Activated naive CD4-positive, alpha-beta T cell treated with anti-CD3 and anti-CD28 coated beads, Interleukin-2, amount 50 U/mL, for 24 hours (primary cell): ENCODE measurements around the gene ALDH3B1.

Experiments used
- H3K27ac Mint-ChIP-seq: one replicate; pipeline ENCODE4 v1.8.0; 2021; ENCODE audit warnings: mild to moderate bottlenecking, mixed read lengths
- H3K27me3 Mint-ChIP-seq: one replicate; pipeline ENCODE4 v1.8.0; 2021; ENCODE audit warnings: mixed read lengths
- H3K36me3 Mint-ChIP-seq: one replicate; pipeline ENCODE4 v1.8.0; 2021; ENCODE audit warnings: mixed read lengths
- H3K4me1 Mint-ChIP-seq: one replicate; pipeline ENCODE4 v1.8.0; 2021; ENCODE audit warnings: mixed read lengths
- H3K4me3 Mint-ChIP-seq: one replicate; pipeline ENCODE4 v1.8.0; 2021; ENCODE audit warnings: mild to moderate bottlenecking, mixed read lengths
- H3K9me3 Mint-ChIP-seq: one replicate; pipeline ENCODE4 v1.8.0; 2021; ENCODE audit warnings: mixed read lengths

The ALDH3B1 gene

DNA sequence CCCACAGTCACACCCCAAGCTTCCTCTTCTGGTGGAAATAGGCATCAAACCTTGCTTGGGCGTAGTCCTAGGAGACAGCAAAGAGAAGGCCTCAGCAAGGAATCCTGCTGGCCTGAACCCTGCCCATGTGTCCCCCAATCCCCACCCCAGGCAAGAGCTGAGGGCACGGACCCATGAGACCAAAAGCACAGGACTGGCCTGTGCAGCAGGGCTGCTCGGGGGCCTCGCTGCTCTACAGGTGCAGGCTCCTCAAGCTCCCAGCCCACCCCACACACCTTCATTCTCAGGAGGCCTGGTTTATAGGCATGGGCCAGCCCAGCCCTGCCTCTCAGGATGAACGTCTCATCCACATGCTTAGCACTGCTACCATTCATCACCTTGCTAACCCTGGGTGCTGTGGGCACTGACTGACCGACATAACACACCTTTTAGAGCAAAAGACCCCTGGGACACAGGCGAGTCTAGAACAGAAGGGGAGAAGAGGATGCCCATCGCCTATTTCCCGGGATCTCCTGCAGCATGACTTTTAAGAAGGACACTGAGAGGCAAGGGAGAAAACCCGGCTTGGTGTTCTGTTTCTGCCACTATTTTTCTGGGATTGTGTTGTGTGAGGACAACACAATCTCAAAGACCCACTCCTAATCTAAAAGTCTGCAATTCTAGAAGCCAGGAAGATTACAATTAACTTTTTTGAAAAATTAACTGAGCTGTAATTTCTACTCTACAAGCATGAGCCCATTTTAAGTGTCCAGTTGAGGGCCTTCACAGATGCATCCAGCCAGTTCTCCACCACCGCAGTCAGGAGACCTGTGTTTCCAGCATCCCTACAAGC is 44.1 kb downstream of the ALDH3B1 start:
- no peaks in the 10 kb centered on the region for H3K36me3 Mint-ChIP-seq
- H3K27me3 Mint-ChIP-seq = no peaks in the 10 kb centered on the region
- H3K27ac Mint-ChIP-seq = no peak overlapping the region
- H3K4me1 Mint-ChIP-seq = no peaks in the 10 kb centered on the region
- H3K4me3 Mint-ChIP-seq = peak overlapping the region; percentile 33
- H3K9me3 Mint-ChIP-seq = no peaks in the 10 kb centered on the region

DNA sequence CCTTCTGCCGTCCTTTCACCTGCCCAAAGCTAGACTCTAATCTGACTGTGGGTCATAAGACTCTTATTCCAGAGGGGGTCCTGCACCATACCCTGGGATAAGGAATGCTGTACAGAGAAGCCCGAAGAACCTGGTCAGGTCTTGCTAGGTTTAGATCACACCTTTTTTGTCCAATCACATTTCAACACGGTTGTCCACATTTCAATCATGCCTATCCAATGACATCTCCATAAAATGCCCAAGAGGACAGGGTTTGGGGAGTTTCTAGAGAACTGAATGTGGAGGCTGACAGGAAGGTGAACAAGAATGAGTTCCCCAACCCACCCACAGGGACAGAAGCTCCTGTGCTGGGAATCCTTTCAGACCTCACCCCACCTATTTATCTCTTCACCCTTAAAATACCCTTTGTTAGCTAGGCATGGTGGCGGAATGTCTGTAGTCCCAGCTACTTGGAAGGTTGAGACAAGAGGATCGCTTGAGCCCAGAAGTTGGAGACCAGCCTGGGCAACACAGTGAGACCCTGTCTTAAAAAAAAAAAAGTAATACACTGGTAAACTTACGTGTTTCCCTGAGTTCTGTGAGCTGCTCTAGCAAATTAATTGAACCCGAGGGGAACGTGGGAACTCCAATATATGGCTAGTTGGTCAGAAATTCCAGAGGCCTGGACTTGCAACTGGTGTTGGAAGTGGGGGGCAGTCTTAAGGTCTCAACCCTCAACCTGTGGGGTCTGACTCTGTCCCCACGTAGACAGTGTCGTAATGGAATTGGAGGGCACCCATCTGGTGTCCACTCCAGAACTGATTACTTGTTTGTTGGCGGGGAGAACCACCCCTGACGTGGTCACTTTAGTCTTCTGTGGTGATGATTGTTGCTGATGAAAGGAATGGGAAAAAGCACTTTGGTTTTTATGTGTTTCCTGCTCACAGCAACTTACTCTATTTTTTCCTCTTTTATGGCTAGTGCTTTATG is 46.5 kb downstream of the ALDH3B1 start:
- H3K9me3 Mint-ChIP-seq = no peaks in the 10 kb centered on the region
- H3K27ac Mint-ChIP-seq = no peak overlapping the region
- peaks cover 3% of the 10 kb centered on the region for H3K36me3 Mint-ChIP-seq
- H3K27me3 Mint-ChIP-seq = no peaks in the 10 kb centered on the region
- no peak overlapping the region for H3K4me3 Mint-ChIP-seq
- H3K4me1 Mint-ChIP-seq = no peaks in the 10 kb centered on the region

DNA sequence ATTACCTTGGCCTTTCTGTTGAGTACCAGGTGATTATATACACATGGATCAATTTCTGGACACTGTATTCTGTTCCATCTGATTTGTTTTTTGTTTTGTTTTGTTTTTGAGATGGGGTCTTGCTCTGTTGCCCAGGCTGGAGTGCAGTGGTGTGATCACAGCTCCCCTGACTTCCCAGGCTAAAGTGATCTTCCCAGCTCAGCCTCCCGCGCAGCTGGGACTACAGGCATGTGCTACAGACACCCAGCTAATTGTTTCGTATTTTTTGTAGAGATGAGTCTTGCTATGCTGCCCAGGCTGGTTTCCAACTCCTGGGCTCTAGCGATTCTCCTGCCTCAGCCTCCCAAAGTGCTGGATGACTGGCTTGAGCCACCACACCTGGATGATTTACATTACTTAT is 47.7 kb downstream of the ALDH3B1 start:
- Mint-ChIP-seq H3K9me3 (no peaks in the 10 kb centered on the region), H3K36me3 (peaks cover 6% of the 10 kb centered on the region), H3K4me1 (no peaks in the 10 kb centered on the region), H3K4me3 (no peak overlapping the region), H3K27me3 (no peaks in the 10 kb centered on the region), H3K27ac (peak overlapping the region; percentile 47)

DNA sequence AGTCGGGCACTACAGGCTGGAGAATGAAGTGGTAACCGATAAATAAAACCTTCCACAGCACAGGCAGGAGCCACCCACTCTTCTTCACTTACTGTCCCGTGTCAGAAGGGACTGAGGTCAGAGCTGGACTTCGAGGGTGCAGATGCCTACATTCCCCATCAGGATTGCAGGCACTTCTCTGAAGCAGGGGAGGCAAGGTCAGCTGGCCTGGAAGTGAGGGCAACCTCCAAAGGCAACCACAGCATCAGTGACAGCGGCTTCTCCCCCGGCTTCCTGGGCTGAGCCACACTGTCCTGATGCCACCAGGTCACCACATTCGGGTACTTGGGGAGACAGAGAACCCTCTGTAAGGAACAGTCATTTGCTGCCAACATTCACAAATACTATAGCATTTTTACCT is 51.4 kb downstream of the ALDH3B1 start:
- Mint-ChIP-seq H3K36me3 (peaks cover 10% of the 10 kb centered on the region), H3K4me3 (no peak overlapping the region), H3K27ac (no peak overlapping the region), H3K9me3 (no peaks in the 10 kb centered on the region), H3K4me1 (no peaks in the 10 kb centered on the region), H3K27me3 (no peaks in the 10 kb centered on the region)

DNA sequence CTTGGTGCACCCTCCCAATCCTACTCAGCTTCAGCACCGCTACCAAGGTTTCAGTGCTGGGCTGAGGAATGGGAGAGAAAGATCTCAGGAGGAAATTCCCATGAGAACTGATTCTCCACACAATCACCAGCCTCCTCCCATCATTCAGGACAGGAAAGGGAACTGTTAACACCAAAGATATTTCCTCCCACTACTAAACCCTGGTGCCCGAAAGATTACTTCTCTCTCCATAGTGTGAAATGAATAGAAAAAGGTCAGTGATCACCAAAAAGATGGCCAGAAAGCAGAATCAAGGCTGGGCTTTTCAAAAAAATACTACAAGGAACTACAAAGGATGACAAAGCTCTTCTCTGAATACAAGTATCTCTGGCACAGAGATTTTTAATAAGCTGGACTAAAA is 54.8 kb downstream of the ALDH3B1 start:
- H3K4me3 Mint-ChIP-seq = no peak overlapping the region
- no peaks in the 10 kb centered on the region for H3K9me3 Mint-ChIP-seq
- no peaks in the 10 kb centered on the region for H3K4me1 Mint-ChIP-seq
- H3K27me3 Mint-ChIP-seq = no peaks in the 10 kb centered on the region
- peaks cover 17% of the 10 kb centered on the region for H3K36me3 Mint-ChIP-seq
- no peak overlapping the region for H3K27ac Mint-ChIP-seq

DNA sequence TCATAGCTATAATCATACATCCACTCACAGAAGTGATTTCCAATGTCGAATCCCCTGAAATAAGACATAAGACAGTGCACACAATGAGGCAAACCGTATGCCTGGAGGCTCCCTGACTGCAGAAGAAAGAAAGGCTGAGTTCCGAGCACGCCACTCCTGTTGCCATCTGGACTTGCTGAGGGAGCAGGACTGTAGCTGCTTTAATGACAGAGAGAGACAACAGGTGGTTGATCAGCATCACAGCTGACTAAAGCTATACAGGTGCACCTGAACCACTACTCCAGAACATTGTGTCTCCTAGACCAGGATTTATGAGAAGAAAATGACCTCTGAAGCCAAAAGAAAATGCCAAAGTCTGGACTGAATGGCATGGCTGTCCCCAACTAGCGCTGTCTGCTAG is 55.7 kb downstream of the ALDH3B1 start:
- no peaks in the 10 kb centered on the region for H3K27me3 Mint-ChIP-seq
- peaks cover 18% of the 10 kb centered on the region for H3K36me3 Mint-ChIP-seq
- H3K4me1 Mint-ChIP-seq = no peaks in the 10 kb centered on the region

DNA sequence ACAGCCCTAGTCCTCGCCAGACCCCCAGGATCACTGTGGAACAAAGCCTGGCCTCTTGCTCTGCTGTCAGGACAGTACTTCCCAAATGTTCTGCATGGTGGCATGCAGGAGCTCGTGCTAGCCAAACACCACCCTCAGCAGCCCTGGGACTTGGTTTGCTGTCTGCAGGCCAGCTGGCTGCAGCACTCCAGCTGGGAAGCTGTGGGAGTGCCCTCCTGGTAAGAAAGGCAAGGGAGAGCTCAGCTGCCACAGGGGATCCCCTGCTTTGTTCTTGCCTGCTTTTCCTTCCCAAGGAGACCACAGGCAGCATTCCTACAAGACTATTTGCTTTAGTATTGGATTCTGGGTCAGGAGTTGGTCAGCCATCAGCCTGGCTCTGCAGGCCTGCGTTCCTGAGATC is 56.6 kb downstream of the ALDH3B1 start:
- Mint-ChIP-seq H3K4me3 (no peak overlapping the region), H3K27me3 (no peaks in the 10 kb centered on the region), H3K4me1 (no peaks in the 10 kb centered on the region), H3K27ac (no peak overlapping the region), H3K36me3 (peaks cover 16% of the 10 kb centered on the region), H3K9me3 (no peaks in the 10 kb centered on the region)

More for the DNA sequence above, 55.7 kb downstream of the ALDH3B1 start:
- Mint-ChIP-seq H3K4me3 (no peak overlapping the region), H3K27ac (no peak overlapping the region), H3K9me3 (no peaks in the 10 kb centered on the region)

DNA sequence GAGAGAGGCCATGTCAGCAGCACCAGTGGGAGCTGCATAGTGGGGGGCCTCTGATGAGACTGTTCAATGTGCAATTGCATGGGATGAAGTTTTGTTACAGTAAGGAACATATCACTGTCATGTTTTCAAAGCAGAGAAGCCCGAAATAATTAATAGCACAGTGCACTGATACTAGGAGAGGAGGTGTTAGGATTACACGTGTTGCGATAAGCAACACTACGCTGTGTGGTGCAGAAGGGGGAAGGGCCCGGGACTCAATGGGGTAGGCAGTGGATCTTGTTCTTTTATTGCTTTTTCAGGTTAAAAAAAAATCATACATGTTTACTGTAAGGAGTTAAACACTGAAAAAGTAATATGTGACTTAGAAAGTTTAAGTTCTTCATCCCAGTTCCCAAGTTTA is 57.9 kb downstream of the ALDH3B1 start:
- Mint-ChIP-seq H3K27me3 (no peaks in the 10 kb centered on the region), H3K9me3 (no peaks in the 10 kb centered on the region), H3K27ac (no peak overlapping the region), H3K4me1 (no peaks in the 10 kb centered on the region), H3K36me3 (peaks cover 18% of the 10 kb centered on the region), H3K4me3 (no peak overlapping the region)

DNA sequence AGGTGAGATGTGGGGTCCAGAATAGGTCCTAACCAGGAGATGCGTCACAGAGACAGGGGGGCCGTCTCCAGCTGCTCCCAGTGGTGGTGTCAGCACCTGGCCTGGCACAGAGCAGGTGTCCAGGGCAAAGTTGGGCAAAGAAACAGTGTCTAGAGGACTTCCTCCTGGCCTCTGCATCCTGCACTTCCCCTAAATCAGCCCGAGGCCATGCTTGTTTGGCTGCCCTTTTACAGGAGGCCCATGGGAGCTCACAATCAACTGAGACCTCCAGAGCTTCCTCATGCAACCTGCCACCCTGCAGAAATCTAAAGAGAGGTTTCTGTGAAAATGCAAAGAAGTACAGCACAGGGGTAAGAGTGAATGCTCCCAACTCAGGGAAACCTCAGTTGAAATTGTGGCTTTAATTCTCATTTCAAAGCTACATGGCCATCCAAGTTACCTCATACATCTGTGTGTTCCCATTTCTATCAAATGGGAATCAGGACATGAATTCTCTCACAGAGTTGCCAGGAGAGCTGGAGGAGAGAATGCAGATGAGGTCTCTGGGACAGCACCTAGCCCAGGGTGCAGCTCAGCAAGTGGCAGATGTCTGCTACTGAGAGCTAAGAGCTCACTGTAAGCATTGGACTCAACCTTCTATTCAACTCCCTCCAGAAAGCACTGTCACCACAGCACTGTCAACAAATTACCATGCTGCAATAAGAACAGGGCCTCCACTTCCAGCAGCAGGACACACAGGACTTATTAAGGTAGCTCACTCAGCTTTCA is 61.3 kb downstream of the ALDH3B1 start:
- Mint-ChIP-seq H3K27ac (no peak overlapping the region), H3K4me1 (no peaks in the 10 kb centered on the region), H3K4me3 (no peak overlapping the region), H3K36me3 (peaks cover 14% of the 10 kb centered on the region), H3K27me3 (no peaks in the 10 kb centered on the region), H3K9me3 (no peaks in the 10 kb centered on the region)

DNA sequence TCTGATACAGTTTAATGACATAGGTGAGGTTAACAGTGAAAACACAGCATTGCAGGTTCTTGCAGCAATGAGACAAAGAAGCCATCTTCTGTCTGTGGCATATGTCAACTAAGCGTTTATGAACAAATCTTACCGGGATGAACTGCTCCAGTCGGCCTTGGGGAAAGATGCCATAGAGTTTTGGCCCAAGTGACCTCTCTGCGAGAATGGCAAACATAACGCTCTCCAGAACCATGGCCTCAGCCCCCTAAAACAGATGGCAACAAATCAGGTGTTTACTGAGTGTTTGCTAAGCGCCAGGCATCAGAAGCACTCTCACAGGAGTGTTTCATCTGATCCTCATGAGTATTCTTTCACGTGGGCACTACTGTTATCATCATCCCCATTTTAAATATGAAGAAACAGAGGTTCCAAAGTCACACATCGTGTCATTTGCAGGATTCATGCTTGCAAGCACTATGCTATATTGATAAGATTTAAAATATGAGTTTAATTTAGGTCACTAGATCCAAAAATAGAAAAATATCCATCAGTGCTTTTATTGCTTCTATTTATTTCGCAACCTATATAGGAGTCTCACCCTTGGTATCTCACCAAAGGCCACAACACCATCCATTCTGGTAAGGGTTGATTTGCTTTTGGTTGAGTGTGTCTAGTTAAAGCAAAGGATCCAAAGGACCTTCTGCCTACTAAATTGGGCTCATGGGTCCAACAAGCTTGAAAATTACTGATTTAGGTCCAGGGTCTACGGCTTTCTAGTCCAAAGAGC is 64.6 kb downstream of the ALDH3B1 start:
- Mint-ChIP-seq H3K27me3 (no peaks in the 10 kb centered on the region), H3K4me1 (no peaks in the 10 kb centered on the region), H3K4me3 (no peak overlapping the region), H3K27ac (no peak overlapping the region), H3K36me3 (peaks cover 9% of the 10 kb centered on the region), H3K9me3 (no peaks in the 10 kb centered on the region)

DNA sequence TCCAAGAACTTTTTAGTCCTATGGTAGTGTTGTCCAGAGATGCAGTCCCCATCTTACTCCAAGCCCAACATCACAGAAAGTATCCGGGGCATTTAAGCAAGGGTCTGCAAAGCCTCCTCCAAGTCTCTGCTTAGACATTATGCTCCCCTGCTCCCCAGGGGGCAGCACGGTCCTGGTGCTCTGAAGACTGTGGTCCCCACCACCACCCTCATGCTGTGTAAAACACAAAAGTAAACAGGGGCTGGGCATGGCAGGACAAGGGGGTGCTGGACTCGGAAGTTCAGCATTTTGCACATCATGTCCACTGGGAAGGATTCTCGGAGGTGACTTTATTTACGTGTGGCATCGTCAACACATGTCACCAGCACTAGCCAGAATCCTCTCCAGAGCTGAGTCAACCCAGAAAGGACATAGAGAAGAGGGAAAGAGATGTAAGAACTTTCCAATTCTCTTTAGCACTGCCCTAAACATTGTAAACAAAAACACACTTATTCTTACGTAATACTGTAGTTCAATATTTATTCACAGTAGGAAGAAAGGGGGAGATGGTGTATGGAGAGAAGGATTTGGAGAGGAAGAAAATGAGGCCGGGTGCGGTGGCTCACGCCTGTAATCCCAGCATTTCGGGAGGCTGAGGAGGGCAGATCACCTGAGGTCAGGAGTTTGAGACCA is 66.4 kb downstream of the ALDH3B1 start:
- peaks cover 3% of the 10 kb centered on the region for H3K36me3 Mint-ChIP-seq
- H3K4me1 Mint-ChIP-seq = no peaks in the 10 kb centered on the region
- no peak overlapping the region for H3K27ac Mint-ChIP-seq
- no peaks in the 10 kb centered on the region for H3K27me3 Mint-ChIP-seq
- no peak overlapping the region for H3K4me3 Mint-ChIP-seq
- H3K9me3 Mint-ChIP-seq = no peaks in the 10 kb centered on the region

DNA sequence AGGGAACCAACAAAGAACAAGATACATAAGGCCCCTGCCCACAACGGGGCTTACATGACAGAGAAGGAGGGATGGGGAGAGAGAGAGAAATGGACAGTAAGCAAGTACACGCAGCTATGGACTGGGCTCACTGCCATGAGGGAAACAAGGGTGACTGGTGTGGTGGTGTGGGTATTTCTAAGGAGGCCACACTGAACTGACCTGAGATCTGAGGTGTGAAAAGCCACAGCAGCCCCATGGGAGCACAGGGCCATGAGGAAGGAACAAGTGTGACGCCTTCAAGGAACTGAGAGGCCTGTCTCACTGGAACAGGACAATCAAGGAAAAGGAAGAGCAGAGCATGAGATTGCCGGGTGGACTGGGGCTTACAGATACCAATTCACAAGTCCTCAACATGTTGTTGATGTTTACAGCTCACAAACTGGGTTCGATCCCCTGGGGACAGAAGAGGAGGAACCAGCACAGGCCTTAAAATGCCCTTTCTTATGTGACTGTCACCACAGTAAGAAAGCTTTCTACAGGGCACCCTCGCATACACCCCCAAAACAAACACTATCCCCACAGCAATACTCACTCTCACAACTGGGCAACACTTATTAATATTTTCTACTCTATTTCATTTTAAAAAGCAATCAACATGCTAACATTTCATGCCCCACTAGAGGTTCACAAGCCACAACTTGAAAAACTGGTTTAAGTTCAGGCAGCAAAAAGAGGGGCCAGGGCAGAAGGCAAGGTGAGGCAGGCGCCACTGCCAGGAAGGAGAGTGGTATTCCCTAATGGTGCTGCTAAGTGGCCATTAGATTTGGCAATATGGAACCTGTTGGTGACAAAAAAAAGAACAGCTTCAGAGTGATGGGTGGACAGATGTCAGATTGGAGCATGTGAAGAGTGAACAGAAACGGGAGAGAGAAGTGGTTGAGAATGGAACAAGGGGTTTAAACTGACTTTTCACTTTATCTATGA is 67.8 kb downstream of the ALDH3B1 start:
- H3K27me3 Mint-ChIP-seq = no peaks in the 10 kb centered on the region
- H3K9me3 Mint-ChIP-seq = no peaks in the 10 kb centered on the region
- H3K36me3 Mint-ChIP-seq = no peaks in the 10 kb centered on the region
- no peaks in the 10 kb centered on the region for H3K4me1 Mint-ChIP-seq
- H3K27ac Mint-ChIP-seq = no peak overlapping the region
- H3K4me3 Mint-ChIP-seq = no peak overlapping the region
